ENCODE measurements around the gene CLDN20. TPM values are rescaled to one million over a fixed set of nuclear protein-coding genes. Genes with fewer than 3 reads are reported as not detected.

CLDN20 gene
- total RNA-seq, 1 donor from 2014 or later: not detected

DNA sequence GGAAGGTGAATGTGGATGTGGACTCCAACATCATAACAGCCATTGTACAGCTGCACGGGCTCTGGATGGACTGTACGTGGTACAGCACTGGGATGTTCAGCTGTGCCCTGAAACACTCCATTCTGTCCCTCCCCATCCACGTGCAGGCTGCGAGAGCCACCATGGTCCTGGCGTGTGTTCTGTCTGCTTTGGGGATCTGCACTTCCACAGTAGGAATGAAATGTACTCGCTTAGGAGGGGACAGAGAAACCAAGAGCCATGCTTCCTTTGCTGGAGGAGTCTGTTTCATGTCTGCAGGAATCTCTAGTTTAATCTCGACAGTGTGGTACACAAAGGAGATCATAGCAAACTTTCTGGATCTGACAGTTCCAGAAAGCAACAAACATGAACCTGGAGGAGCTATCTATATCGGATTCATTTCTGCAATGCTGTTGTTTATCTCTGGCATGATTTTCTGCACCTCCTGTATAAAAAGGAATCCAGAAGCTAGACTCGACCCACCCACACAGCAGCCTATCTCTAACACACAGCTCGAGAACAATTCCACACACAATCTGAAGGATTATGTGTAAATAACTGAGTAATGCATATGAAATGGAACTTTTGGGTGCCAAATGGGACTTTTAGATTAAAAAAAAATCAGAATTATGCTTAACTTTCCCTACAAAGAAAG lies 12.1 kb downstream of the CLDN20 start:
- TF ChIP-seq, protein P1, sequence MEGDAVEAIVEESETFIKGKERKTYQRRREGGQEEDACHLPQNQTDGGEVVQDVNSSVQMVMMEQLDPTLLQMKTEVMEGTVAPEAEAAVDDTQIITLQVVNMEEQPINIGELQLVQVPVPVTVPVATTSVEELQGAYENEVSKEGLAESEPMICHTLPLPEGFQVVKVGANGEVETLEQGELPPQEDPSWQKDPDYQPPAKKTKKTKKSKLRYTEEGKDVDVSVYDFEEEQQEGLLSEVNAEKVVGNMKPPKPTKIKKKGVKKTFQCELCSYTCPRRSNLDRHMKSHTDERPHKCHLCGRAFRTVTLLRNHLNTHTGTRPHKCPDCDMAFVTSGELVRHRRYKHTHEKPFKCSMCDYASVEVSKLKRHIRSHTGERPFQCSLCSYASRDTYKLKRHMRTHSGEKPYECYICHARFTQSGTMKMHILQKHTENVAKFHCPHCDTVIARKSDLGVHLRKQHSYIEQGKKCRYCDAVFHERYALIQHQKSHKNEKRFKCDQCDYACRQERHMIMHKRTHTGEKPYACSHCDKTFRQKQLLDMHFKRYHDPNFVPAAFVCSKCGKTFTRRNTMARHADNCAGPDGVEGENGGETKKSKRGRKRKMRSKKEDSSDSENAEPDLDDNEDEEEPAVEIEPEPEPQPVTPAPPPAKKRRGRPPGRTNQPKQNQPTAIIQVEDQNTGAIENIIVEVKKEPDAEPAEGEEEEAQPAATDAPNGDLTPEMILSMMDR (IDR thresholded peaks at IDR 0.05): no peak
- Histone ChIP-seq H3K4me1 (no peaks in the 10 kb centered on the region), H3K36me3 (no peaks in the 10 kb centered on the region), H3K27me3 (no peaks in the 10 kb centered on the region), H3K4me3 (no peak overlapping the region), H3K27ac (no peak overlapping the region), H3K9me3 (no peaks in the 10 kb centered on the region)
- no peak for DNase-seq
- ATAC-seq: peak; percentile 36
- intact Hi-C loops (cut with DNase I): no loop called here

DNA sequence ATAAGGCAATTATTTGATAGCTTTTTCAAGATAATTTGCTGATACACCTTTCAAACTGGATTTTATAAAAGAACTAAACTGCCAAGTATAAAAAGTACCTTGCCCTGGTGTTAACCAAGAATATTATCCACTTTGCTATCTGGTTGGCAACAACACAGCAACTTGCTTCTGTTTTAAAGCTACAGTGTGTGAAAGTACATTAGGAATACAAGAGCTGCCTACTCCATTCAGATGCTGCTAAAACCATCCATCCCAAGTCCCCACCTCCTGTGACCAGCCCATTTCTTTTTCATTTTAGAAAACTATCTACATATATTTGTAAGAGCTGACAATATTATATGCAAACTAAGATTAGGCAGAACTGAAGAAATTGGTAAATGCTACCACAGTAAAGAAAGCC lies 12.8 kb downstream of the CLDN20 start:
- Histone ChIP-seq H3K4me1 (no peaks in the 10 kb centered on the region), H3K36me3 (no peaks in the 10 kb centered on the region), H3K27ac (no peak overlapping the region), H3K9me3 (no peaks in the 10 kb centered on the region), H3K27me3 (no peaks in the 10 kb centered on the region), H3K4me3 (no peak overlapping the region)
- intact Hi-C loops (cut with DNase I): no loop called here
- ATAC-seq: no peak
- TF ChIP-seq, protein P1 (IDR thresholded peaks at IDR 0.05): no peak
- DNase-seq: no peak

DNA sequence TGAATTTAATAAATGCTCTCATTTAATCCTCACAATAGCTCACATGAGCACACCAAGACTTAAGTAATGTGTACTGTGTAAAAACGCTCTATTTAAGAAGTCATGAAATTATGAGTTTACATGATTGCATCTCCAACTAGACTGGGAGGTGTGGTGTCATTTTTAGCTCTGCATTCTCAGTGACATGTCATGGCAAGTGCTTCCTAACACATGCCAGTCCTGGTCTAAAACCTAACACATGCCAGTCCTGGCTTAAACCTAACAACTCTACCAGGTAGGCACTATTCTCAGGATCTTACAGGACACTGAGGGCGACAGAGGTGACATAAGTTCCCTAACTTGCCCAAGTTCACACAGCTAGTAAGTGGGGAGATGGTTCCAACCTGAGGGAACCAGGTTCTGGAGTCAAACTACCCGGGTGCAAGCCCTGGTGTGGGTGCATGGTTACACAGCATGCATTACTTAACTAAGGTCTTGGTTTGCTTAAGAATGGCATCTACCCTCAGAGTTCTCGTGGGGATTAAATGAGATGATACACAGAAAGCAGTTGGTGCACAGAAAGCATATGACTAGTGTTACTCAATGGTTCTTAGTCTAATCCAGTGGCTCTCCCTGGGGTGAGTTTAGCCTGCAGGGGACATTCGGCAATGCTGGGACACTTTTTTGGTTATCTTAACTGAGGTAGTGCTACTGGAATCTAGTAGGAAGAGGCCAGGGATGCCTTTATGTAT lies 14.7 kb downstream of the CLDN20 start:
- no peaks in the 10 kb centered on the region for H3K9me3 ChIP-seq
- intact Hi-C loops (cut with DNase I): no loop called here
- H3K4me3 ChIP-seq: no peak overlapping the region
- TF ChIP-seq, protein P1 (IDR thresholded peaks at IDR 0.05): no peak
- ATAC-seq (no peak), DNase-seq (no peak)
- H3K27ac ChIP-seq: no peak overlapping the region
- no peaks in the 10 kb centered on the region for H3K27me3 ChIP-seq
- H3K36me3 ChIP-seq: peaks cover 7% of the 10 kb centered on the region
- no peaks in the 10 kb centered on the region for H3K4me1 ChIP-seq

DNA sequence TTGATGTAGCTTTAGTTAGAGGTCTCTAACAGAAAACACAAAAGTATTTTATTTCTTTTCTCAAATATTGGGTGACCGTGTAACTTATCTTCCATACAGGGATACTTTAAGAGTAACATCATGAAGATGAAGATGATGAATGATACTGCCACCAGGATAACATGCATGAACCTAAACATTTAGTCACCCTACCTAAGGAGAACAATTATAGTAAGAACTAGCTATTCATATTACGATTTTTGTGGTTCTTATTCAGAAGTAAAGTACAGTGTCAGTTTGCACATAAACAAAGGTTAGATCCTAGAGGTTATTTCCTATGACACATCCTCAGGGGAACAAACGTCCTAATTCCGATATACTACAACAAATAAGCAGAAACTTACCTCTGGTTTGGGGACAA lies 21.0 kb downstream of the CLDN20 start:
- DNase-seq: no peak
- Histone ChIP-seq H3K27me3 (no peaks in the 10 kb centered on the region), H3K4me3 (no peak overlapping the region), H3K27ac (no peak overlapping the region), H3K36me3 (peaks cover 37% of the 10 kb centered on the region), H3K4me1 (no peaks in the 10 kb centered on the region), H3K9me3 (no peaks in the 10 kb centered on the region)
- TF ChIP-seq, protein P1 (IDR thresholded peaks at IDR 0.05): no peak
- no peak for ATAC-seq
- intact Hi-C loops (cut with DNase I): no loop called here

DNA sequence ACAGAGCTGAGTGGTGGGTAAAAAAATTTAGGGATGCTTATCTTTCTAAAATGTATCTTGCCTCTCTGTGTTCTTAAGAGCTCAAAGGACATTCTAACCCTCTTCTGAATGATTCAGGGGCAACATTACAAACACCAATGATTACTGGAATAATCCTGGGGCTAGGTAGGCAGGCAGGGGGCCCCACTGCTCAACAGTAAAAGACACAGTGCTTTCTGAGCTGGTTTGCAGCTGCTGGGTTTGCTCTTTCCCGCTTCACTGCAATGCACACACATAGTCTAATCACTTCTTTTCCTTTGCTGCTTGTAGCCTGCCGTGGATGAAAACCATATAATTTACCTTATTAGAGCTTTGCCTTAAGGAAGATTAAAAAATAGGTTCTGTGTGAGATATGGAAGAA lies 23.9 kb downstream of the CLDN20 start:
- DNase-seq (no peak), ATAC-seq (no peak)
- H3K27me3 ChIP-seq: no peaks in the 10 kb centered on the region
- peaks cover 30% of the 10 kb centered on the region for H3K36me3 ChIP-seq
- H3K4me3 ChIP-seq: no peak overlapping the region
- H3K27ac ChIP-seq: no peak overlapping the region
- H3K9me3 ChIP-seq: no peaks in the 10 kb centered on the region
- intact Hi-C loops (cut with DNase I): no loop called here
- TF ChIP-seq, protein P1 (IDR thresholded peaks at IDR 0.05): no peak
- no peaks in the 10 kb centered on the region for H3K4me1 ChIP-seq
